Activated CD4-positive, alpha-beta memory T cell treated with anti-CD3 and anti-CD28 coated beads, Interleukin-2, amount 10 ng/mL, durations not matched to agents 7 days and 5 days (primary cell): Measurements from ENCODE around the gene TMEM163. TPM values are rescaled to one million over a fixed set of nuclear protein-coding genes. Genes with fewer than 3 reads are reported as not detected.

Source experiments
- CTCF ChIA-PET: fragments of 350-600 bp; sonication (Branson Sonifier 250); formaldehyde crosslinking; loops from one replicate; lab custom pipeline; 2021; ENCODE audit warnings: antibody characterized with exemption, inconsistent platforms; lab: Charles Lee
- POLR2A ChIA-PET: fragments of 350-600 bp; sonication (Branson Sonifier 250); formaldehyde crosslinking; loops from one replicate; lab custom pipeline; 2021; ENCODE audit warnings: antibody characterized with exemption; lab: Charles Lee
- DNase-seq: peaks from one replicate; pipeline ENCODE4 v3.0.0-alpha.2; 2020
- H3K27ac Mint-ChIP-seq: one replicate; pipeline ENCODE4 v1.8.0; 2021; ENCODE audit warnings: mild to moderate bottlenecking, mixed read lengths
- H3K27me3 Mint-ChIP-seq: one replicate; pipeline ENCODE4 v1.8.0; 2021; ENCODE audit warnings: mixed read lengths
- H3K36me3 Mint-ChIP-seq: one replicate; pipeline ENCODE4 v1.8.0; 2021; ENCODE audit warnings: low read depth, mixed read lengths
- H3K4me1 Mint-ChIP-seq: one replicate; pipeline ENCODE4 v1.8.0; 2021; ENCODE audit warnings: mixed read lengths
- H3K4me3 Mint-ChIP-seq: one replicate; pipeline ENCODE4 v1.8.0; 2021; ENCODE audit warnings: mild to moderate bottlenecking, mixed read lengths
- H3K9me3 Mint-ChIP-seq: one replicate; pipeline ENCODE4 v1.8.0; 2021; ENCODE audit warnings: mixed read lengths
- total RNA-seq, 2 experiments: library from RNA; stranded (reverse); gene quantifications; one replicate each; pipeline ENCODE4 v1.2.3, GENCODE V29; 2021

Gene TMEM163
- total RNA-seq, 2 experiments from 2014 or later = 1.8 to 2.3 TPM

DNA sequence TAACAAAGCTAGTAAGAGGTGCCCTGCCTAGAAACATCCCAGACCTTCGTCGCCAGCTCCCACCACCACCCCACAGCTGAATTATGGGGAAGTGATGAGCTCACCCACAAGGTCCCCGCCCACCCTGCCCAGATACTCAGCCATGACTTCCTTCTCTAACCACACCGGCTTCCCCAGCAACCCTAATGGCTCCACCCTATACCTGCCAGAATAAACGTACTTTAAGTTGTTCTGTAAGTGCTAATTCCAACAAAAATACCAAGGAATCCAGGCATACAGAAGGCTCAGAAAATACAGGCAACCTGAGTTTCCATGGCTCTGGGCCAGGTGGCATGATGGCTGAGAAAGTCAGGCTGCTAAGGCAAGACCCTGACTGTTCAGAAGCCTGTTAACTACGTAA is 39.1 kb downstream of the TMEM163 start:
- H3K27me3 Mint-ChIP-seq = peaks cover 4% of the 10 kb centered on the region
- peaks cover 33% of the 10 kb centered on the region for H3K36me3 Mint-ChIP-seq
- POLR2A ChIA-PET = interaction anchor here (1.2 to 3.3 kb wide), 2 partner anchors 10 to 12 kb away, joined by 3 to 49 read pairs; no protein-coding TSS in a partner anchor
- H3K27ac Mint-ChIP-seq = peak overlapping the region; percentile 80
- peak; percentile 71 for DNase-seq
- CTCF ChIA-PET = interaction anchor here (1.9 kb wide), 1 partner anchor 22 kb away, joined by 6 read pairs; no protein-coding TSS in a partner anchor
- peak overlapping the region; percentile 33 for H3K4me3 Mint-ChIP-seq
- peaks cover 4% of the 10 kb centered on the region for H3K9me3 Mint-ChIP-seq
- peaks cover 79% of the 10 kb centered on the region for H3K4me1 Mint-ChIP-seq

DNA sequence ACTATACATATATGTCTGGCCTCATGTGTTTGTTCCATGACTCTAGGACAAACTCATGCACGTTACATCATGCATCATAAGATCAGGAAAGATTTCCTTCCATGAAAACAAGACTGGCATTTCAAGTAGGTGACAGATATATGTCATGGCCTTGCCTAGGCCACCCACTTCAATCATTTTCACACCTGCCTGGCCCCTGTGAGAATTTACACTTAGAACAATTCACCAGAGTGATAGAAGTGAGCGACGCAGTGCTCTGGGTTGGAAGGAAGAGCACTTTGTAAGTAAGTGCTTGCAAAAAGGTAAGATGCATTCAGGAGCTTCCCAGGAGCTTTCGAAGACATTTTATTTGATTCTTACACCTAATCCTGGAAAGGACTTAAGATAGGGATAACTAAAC is 39.5 kb downstream of the TMEM163 start:
- Mint-ChIP-seq H3K27ac (peak overlapping the region; percentile 80), H3K4me1 (peaks cover 77% of the 10 kb centered on the region), H3K27me3 (peaks cover 4% of the 10 kb centered on the region), H3K36me3 (peaks cover 33% of the 10 kb centered on the region), H3K4me3 (no peak overlapping the region), H3K9me3 (peaks cover 4% of the 10 kb centered on the region)
- no peak for DNase-seq
- POLR2A ChIA-PET = interaction anchor here (1.2 to 3.3 kb wide), 2 partner anchors 9 to 12 kb away, joined by 3 to 49 read pairs; no protein-coding TSS in a partner anchor
- CTCF ChIA-PET = interaction anchor here (1.9 kb wide), 1 partner anchor 22 kb away, joined by 6 read pairs; no protein-coding TSS in a partner anchor

- POLR2A ChIA-PET = interaction anchor here (2.5 to 3.3 kb wide), 2 partner anchors 8 to 13 kb away, joined by 7 to 49 read pairs; no protein-coding TSS in a partner anchor
- H3K4me1 Mint-ChIP-seq = peaks cover 73% of the 10 kb centered on the region
- no peak for DNase-seq
- H3K9me3 Mint-ChIP-seq = peaks cover 4% of the 10 kb centered on the region
- no peak overlapping the region for H3K27ac Mint-ChIP-seq
- H3K4me3 Mint-ChIP-seq = no peak overlapping the region
- peaks cover 27% of the 10 kb centered on the region for H3K36me3 Mint-ChIP-seq
- H3K27me3 Mint-ChIP-seq = peaks cover 6% of the 10 kb centered on the region
- CTCF ChIA-PET = no interaction called here
Measured at GRCh38 chr2:134677856-134678756, 40.7 kb downstream of the TMEM163 start.

GRCh38 chr2:134676960-134677359 is 41.8 kb downstream of the TMEM163 start:
- peak; percentile 36 for DNase-seq
- peaks cover 73% of the 10 kb centered on the region for H3K4me1 Mint-ChIP-seq
- H3K9me3 Mint-ChIP-seq = peaks cover 4% of the 10 kb centered on the region
- H3K27me3 Mint-ChIP-seq = peaks cover 9% of the 10 kb centered on the region
- ChIA-PET POLR2A (interaction anchor here (2.5 kb wide), 1 partner anchor 11 kb away, joined by 7 read pairs; no protein-coding TSS in a partner anchor), CTCF (interaction anchor here (0.8 kb wide), 1 partner anchor 17 kb away, joined by 3 read pairs; no protein-coding TSS in a partner anchor)
- H3K36me3 Mint-ChIP-seq = peaks cover 26% of the 10 kb centered on the region
- peak overlapping the region; percentile 61 for H3K27ac Mint-ChIP-seq
- H3K4me3 Mint-ChIP-seq = no peak overlapping the region

DNA sequence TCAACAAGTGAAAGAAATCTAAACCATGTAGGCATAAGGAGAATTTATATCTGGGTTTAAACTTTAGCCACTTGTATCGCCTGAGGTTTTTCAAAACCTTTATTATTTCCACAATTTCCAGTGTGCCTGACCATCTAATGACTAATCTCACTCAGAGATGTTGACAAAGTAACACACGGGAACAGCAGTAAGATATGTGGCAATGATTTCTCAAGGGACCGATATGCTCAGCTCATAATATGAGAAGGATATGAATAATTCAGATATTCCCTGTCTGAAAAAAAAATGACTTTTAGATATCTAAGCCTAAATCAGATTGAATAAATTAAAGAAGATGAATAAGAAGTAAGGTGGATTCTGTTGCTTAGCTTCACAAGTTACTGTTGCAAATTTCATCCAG is 43.5 kb downstream of the TMEM163 start:
- DNase-seq = no peak
- ChIA-PET POLR2A (interaction anchor here (2.5 kb wide), 1 partner anchor 10 kb away, joined by 7 read pairs; no protein-coding TSS in a partner anchor), CTCF (no interaction called here)
- H3K9me3 Mint-ChIP-seq = no peaks in the 10 kb centered on the region
- no peak overlapping the region for H3K27ac Mint-ChIP-seq
- H3K36me3 Mint-ChIP-seq = peaks cover 16% of the 10 kb centered on the region
- H3K27me3 Mint-ChIP-seq = peaks cover 4% of the 10 kb centered on the region
- peaks cover 73% of the 10 kb centered on the region for H3K4me1 Mint-ChIP-seq
- no peak overlapping the region for H3K4me3 Mint-ChIP-seq

- POLR2A ChIA-PET = no interaction called here
Measured at GRCh38 chr2:134674687-134675086, 44.1 kb downstream of the TMEM163 start.

GRCh38 chr2:134671513-134671912 is 47.3 kb downstream of the TMEM163 start:
- ChIA-PET CTCF (interaction anchor here (4.4 kb wide), 1 partner anchor 13 kb away, joined by 24 read pairs; no protein-coding TSS in a partner anchor), POLR2A (interaction anchor here (0.9 to 3.9 kb wide), 6 partner anchors 8 to 89 kb away, joined by 3 to 49 read pairs (median 7); partner anchors contain the start of gene TMEM163)
- Mint-ChIP-seq H3K9me3 (no peaks in the 10 kb centered on the region), H3K36me3 (peaks cover 6% of the 10 kb centered on the region), H3K4me1 (peaks cover 73% of the 10 kb centered on the region), H3K27me3 (peaks cover 8% of the 10 kb centered on the region), H3K27ac (peak overlapping the region; percentile 81), H3K4me3 (peak overlapping the region; percentile 38)
- peak; percentile 53 for DNase-seq

More at GRCh38 chr2:134674687-134675086, 44.1 kb downstream of the TMEM163 start:
- peaks cover 4% of the 10 kb centered on the region for H3K27me3 Mint-ChIP-seq
- DNase-seq = no peak
- H3K36me3 Mint-ChIP-seq = peaks cover 16% of the 10 kb centered on the region
- peaks cover 74% of the 10 kb centered on the region for H3K4me1 Mint-ChIP-seq
- CTCF ChIA-PET = no interaction called here
- no peak overlapping the region for H3K4me3 Mint-ChIP-seq
- H3K9me3 Mint-ChIP-seq = no peaks in the 10 kb centered on the region
- H3K27ac Mint-ChIP-seq = no peak overlapping the region

- Mint-ChIP-seq H3K27ac (peak overlapping the region; percentile 81), H3K36me3 (peaks cover 5% of the 10 kb centered on the region), H3K4me3 (peak overlapping the region; percentile 55), H3K4me1 (peaks cover 77% of the 10 kb centered on the region), H3K9me3 (no peaks in the 10 kb centered on the region), H3K27me3 (peaks cover 12% of the 10 kb centered on the region)
- DNase-seq = no peak
- CTCF ChIA-PET = interaction anchor here (4.4 kb wide), 1 partner anchor 12 kb away, joined by 24 read pairs; no protein-coding TSS in a partner anchor
- POLR2A ChIA-PET = interaction anchor here (0.9 to 3.9 kb wide), 5 partner anchors 9 to 48 kb away, joined by 3 to 49 read pairs (median 9); partner anchors contain the start of gene TMEM163
Measured at GRCh38 chr2:134670955-134671354, 47.8 kb downstream of the TMEM163 start.

DNA sequence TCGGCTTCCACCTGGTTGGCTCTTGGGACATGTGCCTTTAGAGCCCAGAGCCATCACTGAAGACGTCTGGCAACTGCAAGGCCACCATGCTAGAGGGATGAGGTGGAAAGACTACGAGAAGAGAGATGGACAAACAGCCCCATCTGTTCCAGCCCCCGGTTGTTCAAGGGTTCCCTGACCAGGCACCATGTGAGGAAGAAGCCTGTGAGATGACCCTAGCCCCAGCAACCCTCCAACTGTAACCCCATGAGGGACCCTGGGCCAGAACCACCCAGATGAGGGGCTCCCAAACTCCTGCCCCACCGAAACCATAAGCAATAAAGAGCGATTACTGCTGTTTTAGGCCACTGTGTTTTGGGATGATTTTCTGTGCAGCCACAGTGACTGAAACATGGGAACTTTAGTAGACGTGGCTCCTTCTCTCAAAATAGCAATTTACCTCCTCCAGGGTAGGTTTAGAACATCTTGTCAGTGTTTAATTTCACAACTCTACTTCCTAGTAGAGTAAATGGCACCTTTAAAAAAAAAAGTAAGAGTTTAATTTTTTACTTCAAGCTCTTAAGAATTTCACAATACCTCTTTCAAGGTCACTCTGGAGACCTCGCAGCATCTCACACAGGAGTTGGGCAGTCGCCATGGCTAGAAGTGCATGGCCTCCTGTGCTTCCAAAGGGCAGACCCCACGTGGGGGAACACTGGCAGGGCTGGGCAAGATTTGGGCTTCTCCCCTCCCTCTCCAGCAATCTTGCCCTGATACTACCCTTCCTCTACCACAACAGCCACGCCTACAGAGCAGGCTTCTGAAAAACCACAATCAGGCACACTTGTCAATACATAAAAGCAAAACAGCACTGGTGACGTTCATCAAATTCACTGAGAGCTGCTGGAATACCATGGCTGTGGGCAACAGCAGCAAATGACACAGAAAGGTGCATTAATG is 48.8 kb downstream of the TMEM163 start:
- peak; percentile 80 for DNase-seq
- H3K9me3 Mint-ChIP-seq = no peaks in the 10 kb centered on the region
- ChIA-PET POLR2A (interaction anchor here (1.0 to 3.9 kb wide), 8 partner anchors 10 to 248 kb away, joined by 3 to 49 read pairs (median 6); partner anchors contain the start of genes CCNT2 and TMEM163), CTCF (interaction anchor here (4.4 kb wide), 1 partner anchor 11 kb away, joined by 24 read pairs; no protein-coding TSS in a partner anchor)
- H3K27ac Mint-ChIP-seq = peak overlapping the region; percentile 81
- H3K27me3 Mint-ChIP-seq = peaks cover 12% of the 10 kb centered on the region
- H3K36me3 Mint-ChIP-seq = peaks cover 5% of the 10 kb centered on the region
- peak overlapping the region; percentile 22 for H3K4me3 Mint-ChIP-seq
- H3K4me1 Mint-ChIP-seq = peaks cover 85% of the 10 kb centered on the region

GRCh38 chr2:134668821-134669220 is 50.0 kb downstream of the TMEM163 start:
- CTCF ChIA-PET = interaction anchor here (4.4 kb wide), 1 partner anchor 10 kb away, joined by 24 read pairs; no protein-coding TSS in a partner anchor
- peak overlapping the region; percentile 16 for H3K4me3 Mint-ChIP-seq
- POLR2A ChIA-PET = interaction anchor here (1.0 to 3.9 kb wide), 6 partner anchors 9 to 250 kb away, joined by 3 to 49 read pairs (median 6); partner anchors contain the start of gene CCNT2
- peak overlapping the region; percentile 81 for H3K27ac Mint-ChIP-seq
- DNase-seq = peak; percentile 93
- H3K36me3 Mint-ChIP-seq = peaks cover 5% of the 10 kb centered on the region
- peaks cover 15% of the 10 kb centered on the region for H3K27me3 Mint-ChIP-seq
- H3K4me1 Mint-ChIP-seq = peaks cover 85% of the 10 kb centered on the region
- no peaks in the 10 kb centered on the region for H3K9me3 Mint-ChIP-seq

GRCh38 chr2:134667541-134667940 is 51.3 kb downstream of the TMEM163 start:
- Mint-ChIP-seq H3K4me1 (peaks cover 75% of the 10 kb centered on the region), H3K9me3 (no peaks in the 10 kb centered on the region), H3K27me3 (peaks cover 19% of the 10 kb centered on the region), H3K27ac (peak overlapping the region; percentile 21), H3K4me3 (no peak overlapping the region), H3K36me3 (peaks cover 1% of the 10 kb centered on the region)
- ChIA-PET POLR2A (interaction anchor here (1.1 to 2.4 kb wide), 2 partner anchors 12 to 251 kb away, joined by 3 to 8 read pairs; partner anchors contain the start of gene CCNT2), CTCF (no interaction called here)
- DNase-seq = no peak
